22Rv1 (cell line): ENCODE results near the gene GRM7.

Experiments
- CTCF ChIP-seq: fragments of 450-650 bp; IDR thresholded peaks from 2 replicates; pipeline ENCODE4 v1.5.1; 2017; ENCODE audit warnings: mild to moderate bottlenecking
- ZFX ChIP-seq: fragments of 450-650 bp; IDR thresholded peaks from 2 replicates; pipeline ENCODE4 v1.6.1; 2017; ENCODE audit warnings: antibody characterized with exemption, borderline replicate concordance

DNA sequence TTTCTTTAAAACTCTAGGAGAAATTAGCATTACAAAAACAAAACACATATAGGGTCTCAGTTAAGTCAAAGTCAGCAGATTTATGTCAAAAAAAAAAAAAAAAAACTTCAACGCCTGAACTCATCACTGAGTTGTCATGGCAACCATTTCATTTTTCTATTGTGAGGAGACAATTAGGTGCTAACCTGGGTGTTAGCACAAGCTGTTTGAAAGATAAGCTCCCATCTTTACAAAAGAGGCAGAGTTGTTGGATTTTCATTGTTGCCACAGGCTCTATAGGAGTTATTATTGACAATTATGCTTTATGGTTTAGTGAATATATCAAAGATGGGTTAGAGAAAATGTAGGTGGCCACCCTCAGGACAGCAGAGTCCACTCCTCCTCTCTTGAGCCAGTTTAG is 806.9 kb downstream of the GRM7 start:
- TF ChIP-seq CTCF: no peak
- no peak for TF ChIP-seq ZFX
